ENCODE measurements around the gene BARHL1.

Gene BARHL1

DNA sequence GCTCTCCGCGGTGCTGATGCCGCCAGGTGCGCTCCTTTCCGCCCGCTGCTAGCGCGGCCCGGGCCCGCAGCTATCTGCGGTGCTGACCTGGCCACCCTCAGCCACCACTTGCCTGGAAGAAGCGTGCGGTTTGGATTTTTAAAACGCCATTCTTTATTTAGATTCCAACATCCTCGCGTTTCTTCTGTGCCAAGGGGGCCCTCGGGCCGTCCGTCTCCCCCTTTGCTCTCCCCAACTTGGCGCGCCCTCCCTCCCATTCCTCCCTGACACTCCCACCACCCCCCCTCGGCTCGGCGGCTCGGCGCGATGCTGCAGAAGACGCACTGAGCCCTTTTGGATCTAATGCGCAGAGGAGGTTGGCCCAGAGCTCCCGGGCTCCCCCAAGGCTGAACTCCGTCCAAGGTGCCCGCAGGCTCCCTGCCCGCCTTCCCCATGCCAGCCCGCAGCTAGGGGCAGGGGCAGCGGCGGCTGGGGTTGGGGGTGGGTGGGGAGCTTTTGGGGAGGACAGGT, at the start of gene BARHL1:
Gene BARHL1, plus strand, starts transcription at position 331 of the 510 bp plus-strand sequence. CDS start 192 bp downstream, outside the sequence.
- H3K4me3 ChIP-seq (ENCODE audit: insufficient read length, low read depth), result no peak within 1 kb of the TSS
- no peaks in the 10 kb centered on the region for H3K36me3 ChIP-seq (ENCODE audit: insufficient read depth, insufficient read length, low read length)
- peaks cover 30% of the 10 kb centered on the region for H3K4me1 ChIP-seq (ENCODE audit: insufficient read depth, insufficient read length)
- H3K9ac ChIP-seq (ENCODE audit: insufficient read length, low read depth), result no peak within 1 kb of the TSS
- TF ChIP-seq SUZ12 (IDR thresholded peaks at IDR 0.05; ENCODE audit: extremely low read depth, insufficient read depth, insufficient read length) (no peak), YY1 (IDR thresholded peaks at IDR 0.05; ENCODE audit: insufficient read depth, insufficient read length) (no peak), ZNF274 (IDR thresholded peaks at IDR 0.05; ENCODE audit: low read depth, low read length) (no peak)
- peaks cover 99% of the 10 kb centered on the region for H3K27me3 ChIP-seq (ENCODE audit: insufficient read depth, insufficient read length)
- H3K9me3 ChIP-seq (ENCODE audit: insufficient read depth, low read length), result no peaks in the 10 kb centered on the region
- no peak for DNase-seq (ENCODE audit: low read depth, low spot score)

DNA sequence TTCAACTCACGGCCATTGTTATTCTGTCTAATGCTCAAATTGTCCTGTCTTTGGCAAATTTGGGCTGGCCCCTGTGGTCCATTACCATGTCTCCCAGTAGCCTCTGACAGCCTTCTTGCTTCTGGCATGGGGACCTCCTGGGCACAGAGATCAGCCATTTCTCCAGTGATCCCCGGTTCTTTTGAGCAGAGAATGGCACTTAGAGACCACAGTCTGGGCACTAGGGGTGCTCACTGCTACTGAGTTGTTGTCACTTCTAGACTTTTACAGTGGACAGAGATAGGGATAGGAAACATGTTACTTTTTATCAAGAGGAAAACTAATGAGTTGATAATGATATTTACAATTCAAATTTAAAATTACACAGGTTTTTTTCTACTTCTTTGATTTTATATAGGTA, 47.6 kb upstream of the BARHL1 start:
- H3K9ac ChIP-seq (ENCODE audit: insufficient read length, low read depth), result no peak overlapping the region
- peaks cover 4% of the 10 kb centered on the region for H3K27me3 ChIP-seq (ENCODE audit: insufficient read depth, insufficient read length)
- no peaks in the 10 kb centered on the region for H3K36me3 ChIP-seq (ENCODE audit: insufficient read depth, insufficient read length, low read length)
- peaks cover 15% of the 10 kb centered on the region for H3K9me3 ChIP-seq (ENCODE audit: insufficient read depth, low read length)
- no peak for TF ChIP-seq ZNF274 (IDR thresholded peaks at IDR 0.05; ENCODE audit: low read depth, low read length)
- TF ChIP-seq SUZ12 (IDR thresholded peaks at IDR 0.05; ENCODE audit: extremely low read depth, insufficient read depth, insufficient read length), result no peak
- no peak for TF ChIP-seq YY1 (IDR thresholded peaks at IDR 0.05; ENCODE audit: insufficient read depth, insufficient read length)
- H3K4me1 ChIP-seq (ENCODE audit: insufficient read depth, insufficient read length), result peaks cover 10% of the 10 kb centered on the region
- no peak for DNase-seq (ENCODE audit: low read depth, low spot score)
- no peak overlapping the region for H3K4me3 ChIP-seq (ENCODE audit: insufficient read length, low read depth)

DNA sequence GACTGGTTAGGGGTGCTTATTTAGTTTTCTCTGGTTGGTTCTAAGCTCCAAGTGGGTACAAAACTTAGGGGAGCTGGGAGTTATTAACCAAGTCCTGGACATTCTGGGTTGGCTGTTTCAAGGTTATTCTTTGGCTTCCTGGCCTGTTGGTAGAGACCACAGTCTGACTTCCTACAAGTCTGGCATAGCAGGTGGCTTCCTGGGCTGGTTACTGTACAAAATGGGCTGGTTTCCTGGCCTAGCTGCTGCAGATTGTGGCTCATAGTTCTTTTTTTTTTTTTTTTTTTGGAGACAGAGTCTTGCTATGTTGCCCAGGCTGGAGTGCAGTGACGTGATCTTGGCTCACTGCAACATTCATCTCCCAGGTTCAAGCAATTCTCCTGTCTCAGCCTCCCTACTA, 46.3 kb upstream of the BARHL1 start:
- Histone ChIP-seq H3K4me3 (ENCODE audit: insufficient read length, low read depth) (no peak overlapping the region), H3K4me1 (ENCODE audit: insufficient read depth, insufficient read length) (peaks cover 12% of the 10 kb centered on the region), H3K36me3 (ENCODE audit: insufficient read depth, insufficient read length, low read length) (no peaks in the 10 kb centered on the region), H3K27me3 (ENCODE audit: insufficient read depth, insufficient read length) (peaks cover 4% of the 10 kb centered on the region), H3K9ac (ENCODE audit: insufficient read length, low read depth) (no peak overlapping the region), H3K9me3 (ENCODE audit: insufficient read depth, low read length) (peaks cover 15% of the 10 kb centered on the region)
- no peak for TF ChIP-seq ZNF274 (IDR thresholded peaks at IDR 0.05; ENCODE audit: low read depth, low read length)
- TF ChIP-seq SUZ12 (IDR thresholded peaks at IDR 0.05; ENCODE audit: extremely low read depth, insufficient read depth, insufficient read length), result no peak
- TF ChIP-seq YY1 (IDR thresholded peaks at IDR 0.05; ENCODE audit: insufficient read depth, insufficient read length), result no peak
- DNase-seq (ENCODE audit: low read depth, low spot score), result no peak

DNA sequence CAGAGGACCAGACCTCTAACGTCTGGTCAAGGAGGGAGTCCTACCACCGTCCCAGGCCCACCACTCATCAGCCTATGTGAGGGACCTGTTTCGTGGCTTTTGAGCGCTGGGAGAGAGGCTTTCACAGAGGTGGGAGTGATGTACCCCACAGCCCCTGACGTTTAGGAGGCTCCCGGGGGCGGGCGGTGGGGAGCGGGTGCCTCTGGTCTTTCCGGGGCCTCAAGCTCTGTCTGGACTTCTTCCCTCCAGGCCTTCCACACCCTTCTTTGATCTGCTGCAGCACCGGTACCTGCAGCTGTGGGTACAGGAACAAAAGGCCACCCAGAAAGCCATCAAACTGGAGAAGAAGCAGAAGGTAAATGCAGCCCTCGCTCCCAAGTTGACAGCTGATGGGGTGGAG, 45.1 kb upstream of the BARHL1 start:
- peaks cover 15% of the 10 kb centered on the region for H3K9me3 ChIP-seq (ENCODE audit: insufficient read depth, low read length)
- H3K4me1 ChIP-seq (ENCODE audit: insufficient read depth, insufficient read length), result peaks cover 14% of the 10 kb centered on the region
- DNase-seq (ENCODE audit: low read depth, low spot score), result no peak
- H3K4me3 ChIP-seq (ENCODE audit: insufficient read length, low read depth), result no peak overlapping the region
- no peaks in the 10 kb centered on the region for H3K36me3 ChIP-seq (ENCODE audit: insufficient read depth, insufficient read length, low read length)
- no peak overlapping the region for H3K9ac ChIP-seq (ENCODE audit: insufficient read length, low read depth)
- TF ChIP-seq ZNF274 (IDR thresholded peaks at IDR 0.05; ENCODE audit: low read depth, low read length) (no peak), SUZ12 (IDR thresholded peaks at IDR 0.05; ENCODE audit: extremely low read depth, insufficient read depth, insufficient read length) (no peak), YY1 (IDR thresholded peaks at IDR 0.05; ENCODE audit: insufficient read depth, insufficient read length) (no peak)
- H3K27me3 ChIP-seq (ENCODE audit: insufficient read depth, insufficient read length), result peaks cover 2% of the 10 kb centered on the region

DNA sequence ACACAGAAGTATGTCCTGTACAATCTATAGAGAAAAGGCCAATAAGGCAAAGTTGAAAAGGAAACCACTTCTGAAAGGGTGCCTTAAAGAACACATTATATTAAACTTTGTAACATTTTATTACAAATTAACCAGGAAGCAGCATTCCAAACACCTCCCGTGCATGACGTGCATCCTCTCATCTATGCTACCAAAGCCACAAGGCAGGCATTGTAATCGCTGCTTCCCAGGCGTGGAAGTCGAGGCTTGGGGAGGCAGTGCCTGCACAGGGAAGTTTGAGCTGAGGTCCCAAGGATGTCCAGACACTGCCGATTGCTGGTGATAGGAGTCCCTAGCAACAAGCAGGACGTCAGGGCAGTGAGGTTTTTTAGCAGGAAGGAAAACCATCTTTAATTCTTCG, 44.3 kb upstream of the BARHL1 start:
- Histone ChIP-seq H3K4me3 (ENCODE audit: insufficient read length, low read depth) (no peak overlapping the region), H3K9ac (ENCODE audit: insufficient read length, low read depth) (no peak overlapping the region), H3K4me1 (ENCODE audit: insufficient read depth, insufficient read length) (peaks cover 15% of the 10 kb centered on the region), H3K36me3 (ENCODE audit: insufficient read depth, insufficient read length, low read length) (no peaks in the 10 kb centered on the region), H3K9me3 (ENCODE audit: insufficient read depth, low read length) (peaks cover 15% of the 10 kb centered on the region), H3K27me3 (ENCODE audit: insufficient read depth, insufficient read length) (no peaks in the 10 kb centered on the region)
- TF ChIP-seq YY1 (IDR thresholded peaks at IDR 0.05; ENCODE audit: insufficient read depth, insufficient read length) (no peak), ZNF274 (IDR thresholded peaks at IDR 0.05; ENCODE audit: low read depth, low read length) (no peak), SUZ12 (IDR thresholded peaks at IDR 0.05; ENCODE audit: extremely low read depth, insufficient read depth, insufficient read length) (no peak)
- no peak for DNase-seq (ENCODE audit: low read depth, low spot score)

DNA sequence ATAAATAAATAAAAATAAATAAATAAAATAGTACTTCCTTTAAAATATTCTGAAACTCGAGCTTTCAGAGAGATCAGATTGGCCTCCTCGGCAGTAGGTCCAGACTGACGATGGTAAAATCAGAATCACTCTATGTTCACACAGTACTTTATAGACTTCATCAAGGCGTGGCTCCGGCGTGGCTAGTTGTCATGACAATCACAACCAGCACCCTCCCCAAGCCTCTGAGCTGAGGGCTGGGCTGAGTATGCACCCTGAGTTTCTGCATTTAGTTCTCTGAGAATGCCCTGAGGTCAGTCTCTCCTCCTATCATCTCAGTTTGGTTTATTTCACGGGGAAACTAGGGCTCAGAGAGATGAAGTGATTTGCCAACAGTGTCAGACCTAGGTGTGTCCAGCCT, 43.3 kb upstream of the BARHL1 start:
- Histone ChIP-seq H3K9me3 (ENCODE audit: insufficient read depth, low read length) (peaks cover 11% of the 10 kb centered on the region), H3K9ac (ENCODE audit: insufficient read length, low read depth) (no peak overlapping the region), H3K4me1 (ENCODE audit: insufficient read depth, insufficient read length) (peaks cover 17% of the 10 kb centered on the region), H3K27me3 (ENCODE audit: insufficient read depth, insufficient read length) (no peaks in the 10 kb centered on the region), H3K4me3 (ENCODE audit: insufficient read length, low read depth) (no peak overlapping the region), H3K36me3 (ENCODE audit: insufficient read depth, insufficient read length, low read length) (no peaks in the 10 kb centered on the region)
- TF ChIP-seq SUZ12 (IDR thresholded peaks at IDR 0.05; ENCODE audit: extremely low read depth, insufficient read depth, insufficient read length) (no peak), YY1 (IDR thresholded peaks at IDR 0.05; ENCODE audit: insufficient read depth, insufficient read length) (no peak), ZNF274 (IDR thresholded peaks at IDR 0.05; ENCODE audit: low read depth, low read length) (no peak)
- no peak for DNase-seq (ENCODE audit: low read depth, low spot score)

DNA sequence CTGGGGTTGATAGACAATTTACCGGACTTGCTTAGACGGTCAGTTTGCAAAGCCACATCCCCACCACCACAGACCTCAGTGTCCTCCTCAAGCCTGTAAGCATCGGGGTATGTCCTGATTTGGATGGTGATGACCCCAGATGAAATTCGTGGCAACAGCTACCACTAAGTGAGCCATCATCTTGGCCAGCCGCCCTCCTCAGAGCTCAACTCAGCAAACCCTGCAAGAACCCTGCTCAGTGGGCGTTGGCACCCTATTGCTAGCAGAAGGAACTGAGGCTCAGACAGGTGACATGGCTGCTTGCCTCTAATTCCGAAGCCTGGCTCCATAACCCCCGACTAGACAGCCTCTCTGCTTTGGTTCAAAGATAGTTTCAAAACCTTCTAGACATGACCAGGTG, 41.4 kb upstream of the BARHL1 start:
- no peak for TF ChIP-seq ZNF274 (IDR thresholded peaks at IDR 0.05; ENCODE audit: low read depth, low read length)
- no peak for TF ChIP-seq YY1 (IDR thresholded peaks at IDR 0.05; ENCODE audit: insufficient read depth, insufficient read length)
- no peak for TF ChIP-seq SUZ12 (IDR thresholded peaks at IDR 0.05; ENCODE audit: extremely low read depth, insufficient read depth, insufficient read length)
- no peaks in the 10 kb centered on the region for H3K9me3 ChIP-seq (ENCODE audit: insufficient read depth, low read length)
- H3K4me3 ChIP-seq (ENCODE audit: insufficient read length, low read depth), result no peak overlapping the region
- H3K4me1 ChIP-seq (ENCODE audit: insufficient read depth, insufficient read length), result peaks cover 26% of the 10 kb centered on the region
- no peak overlapping the region for H3K9ac ChIP-seq (ENCODE audit: insufficient read length, low read depth)
- no peaks in the 10 kb centered on the region for H3K36me3 ChIP-seq (ENCODE audit: insufficient read depth, insufficient read length, low read length)
- H3K27me3 ChIP-seq (ENCODE audit: insufficient read depth, insufficient read length), result peaks cover 2% of the 10 kb centered on the region
- no peak for DNase-seq (ENCODE audit: low read depth, low spot score)

Data from NT2/D1 (cell line).